Measurements from ENCODE around the gene SMIM32.

Gene SMIM32

GRCh38 chr5:136192526-136193321, at the start of gene SMIM32:
Gene SMIM32 (minus strand): TSS chr5:136193162. CDS start chr5:136192524, 638 bp downstream.
- no peak for DNase-seq

GRCh38 chr5:136242611-136243010, 49.6 kb upstream of the SMIM32 start:
- DNase-seq: no peak

GRCh38 chr5:136242136-136242535, 49.2 kb upstream of the SMIM32 start:
- DNase-seq: no peak

- DNase-seq: no peak
Observed at GRCh38 chr5:136240894-136241293, 47.9 kb upstream of the SMIM32 start.

GRCh38 chr5:136236479-136237083, 43.6 kb upstream of the SMIM32 start:
- DNase-seq: no peak

- DNase-seq: no peak
Observed at GRCh38 chr5:136235321-136235720, 42.4 kb upstream of the SMIM32 start.

- no peak for DNase-seq
Observed at GRCh38 chr5:136232316-136232715, 39.4 kb upstream of the SMIM32 start.

- no peak for DNase-seq
Observed at GRCh38 chr5:136230176-136230575, 37.2 kb upstream of the SMIM32 start.

GRCh38 chr5:136228136-136228757, 35.3 kb upstream of the SMIM32 start:
- DNase-seq: no peak

GRCh38 chr5:136226401-136226800, 33.4 kb upstream of the SMIM32 start:
- DNase-seq: no peak

GRCh38 chr5:136225796-136226195, 32.8 kb upstream of the SMIM32 start:
- DNase-seq: no peak

- DNase-seq: no peak
Observed at GRCh38 chr5:136222580-136223235, 29.7 kb upstream of the SMIM32 start.

- DNase-seq: no peak
Observed at GRCh38 chr5:136221340-136221739, 28.4 kb upstream of the SMIM32 start.

- no peak for DNase-seq
Observed at GRCh38 chr5:136216230-136216629, 23.3 kb upstream of the SMIM32 start.

GRCh38 chr5:136215812-136216211, 22.9 kb upstream of the SMIM32 start:
- DNase-seq: no peak

- DNase-seq: no peak
Observed at GRCh38 chr5:136213919-136214493, 21.0 kb upstream of the SMIM32 start.

GRCh38 chr5:136212252-136212721, 19.3 kb upstream of the SMIM32 start:
- peak in 3 of 4 experiments; percentile 1 to 18 (median 2) for DNase-seq

GRCh38 chr5:136211282-136212040, 18.5 kb upstream of the SMIM32 start:
- DNase-seq: no peak

GRCh38 chr5:136210259-136210658, 17.3 kb upstream of the SMIM32 start:
- DNase-seq: no peak

GRCh38 chr5:136209346-136209910, 16.5 kb upstream of the SMIM32 start:
- DNase-seq: no peak

- DNase-seq: no peak
Observed at GRCh38 chr5:136208916-136209315, 16.0 kb upstream of the SMIM32 start.

- no peak for DNase-seq
Observed at GRCh38 chr5:136207631-136208030, 14.7 kb upstream of the SMIM32 start.

Data from activated naive CD4-positive, alpha-beta T cell (primary cell).